Endothelial cell of umbilical vein (primary cell): ENCODE data around the gene PNPLA5. TPM values are rescaled to one million over a fixed set of nuclear protein-coding genes. Genes with fewer than 3 reads are reported as not detected.

Experiments used
- BruUV-seq: library from RNA; stranded (reverse); fragments of 400-500 nt; replicated peaks from 2 replicates; lab custom pipeline; 2021; lab: Mats Ljungman, UMichigan
- CTCF ChIA-PET: fragments of 300-600, 350-600 bp; sonication (Branson Sonifier 250); formaldehyde crosslinking; loops from one replicate; lab custom pipeline; 2021; ENCODE audit warnings: antibody characterized with exemption, inconsistent platforms; lab: Charles Lee
- POLR2A ChIA-PET: fragments of 300-600, 350-600 bp; sonication (Branson Sonifier 250); formaldehyde crosslinking; loops from one replicate; lab custom pipeline; 2021; ENCODE audit warnings: antibody characterized with exemption, inconsistent platforms; lab: Charles Lee
- DNase-seq: peaks from one replicate; pipeline ENCODE4 v3.0.0-alpha.2; 2011; ENCODE audit warnings: low read depth, low spot score
- FAIRE-seq: peaks from 2 replicates; lab custom pipeline; 2011; peaks lifted over from hg19 to GRCh38; lab: Jason Lieb, UNC
- H2AFZ ChIP-seq: 2 replicates; pipeline ENCODE4 v1.6.0; 2012; ENCODE audit warnings: low read depth, low read length, control low read depth, inconsistent platforms
- H3K27ac ChIP-seq: 2 replicates; pipeline ENCODE4 v1.5.1; 2011; ENCODE audit warnings: low read depth, mild to moderate bottlenecking, control low read depth, low read length, moderate library complexity; ENCODE audit not compliant: insufficient read depth
- H3K27me3 ChIP-seq, 2 experiments: 2 replicates each; pipeline versions ENCODE4 v1.6.0 to v1.6.1; 2011; ENCODE audit warnings: low read length in 2 of 2, mixed read lengths in 1 of 2; ENCODE audit not compliant: control insufficient read depth in 2 of 2, insufficient read depth in 2 of 2
- H3K36me3 ChIP-seq, 2 experiments: 2 replicates in 1 of 2; 3 replicates in 1 of 2; pipeline ENCODE4 v1.5.1; 2011; ENCODE audit warnings: low read length in 2 of 2, mild to moderate bottlenecking in 1 of 2, moderate library complexity in 1 of 2; ENCODE audit not compliant: control insufficient read depth in 2 of 2, insufficient read depth in 2 of 2; ENCODE audit errors: extremely low read depth in 1 of 2
- H3K4me1 ChIP-seq: 3 replicates; pipeline ENCODE4 v1.5.1; 2011; ENCODE audit warnings: mild to moderate bottlenecking, low read length; ENCODE audit not compliant: control insufficient read depth, insufficient read depth; ENCODE audit errors: extremely low read depth
- H3K4me2 ChIP-seq: 2 replicates; pipeline ENCODE4 v1.6.1; 2011; ENCODE audit warnings: low read length, control low read depth, mixed read lengths; ENCODE audit not compliant: insufficient read depth
- H3K4me3 ChIP-seq, 3 experiments: fragments of 200-600 bp in 1 of 3; sonication (generic), shearing (Covaris generic) in 1 of 3; replicated peaks in 1 of 3; 2 replicates each; pipeline ENCODE4 v1.5.1; 2011 to 2016; ENCODE audit warnings: control low read depth in 3 of 3, low read length in 3 of 3, mild to moderate bottlenecking in 2 of 3, inconsistent platforms in 1 of 3, low read depth in 1 of 3, moderate library complexity in 1 of 3; ENCODE audit not compliant: insufficient read depth in 1 of 3
- H3K79me2 ChIP-seq: 2 replicates; pipeline ENCODE4 v1.6.0; 2012; ENCODE audit warnings: low read length, inconsistent platforms; ENCODE audit not compliant: control insufficient read depth, insufficient read depth
- H3K9ac ChIP-seq: replicated peaks from 2 replicates; pipeline ENCODE3; 2011; ENCODE audit warnings: low read length, control low read depth; ENCODE audit not compliant: insufficient read depth; ENCODE audit errors: extremely low read depth
- H3K9me1 ChIP-seq: replicated peaks from 3 replicates; pipeline ENCODE4 v1.6.0; 2011; ENCODE audit warnings: mild to moderate bottlenecking, low read length; ENCODE audit not compliant: control insufficient read depth, insufficient read depth; ENCODE audit errors: extremely low read depth
- H3K9me3 ChIP-seq: replicated peaks from 2 replicates; pipeline ENCODE4 v1.5.1; 2012; ENCODE audit warnings: low read length, inconsistent platforms; ENCODE audit not compliant: control insufficient read depth, insufficient read depth
- H4K20me1 ChIP-seq: replicated peaks from 2 replicates; pipeline ENCODE3; 2011; ENCODE audit warnings: mild to moderate bottlenecking, low read length; ENCODE audit not compliant: control insufficient read depth, insufficient read depth; ENCODE audit errors: extremely low read depth
- EZH2 ChIP-seq: IDR thresholded peaks from 2 replicates; pipeline ENCODE4 v1.6.1; 2012; ENCODE audit warnings: borderline replicate concordance, low read depth, mild to moderate bottlenecking, moderate library complexity, low read length, inconsistent platforms; ENCODE audit not compliant: severe bottlenecking
- FOS ChIP-seq: IDR thresholded peaks from 2 replicates; pipeline ENCODE4 v1.6.1; 2011; ENCODE audit warnings: mild to moderate bottlenecking, low read length, moderate library complexity, borderline replicate concordance; ENCODE audit not compliant: insufficient read depth
- GATA2 ChIP-seq: IDR thresholded peaks from 2 replicates; pipeline ENCODE4 v1.7.0; 2011; ENCODE audit warnings: low read depth, mild to moderate bottlenecking, moderate library complexity, mixed read lengths, low read length; ENCODE audit not compliant: insufficient read length, insufficient read depth
- JUN ChIP-seq: IDR thresholded peaks from 2 replicates; pipeline ENCODE4 v1.6.1; 2011; ENCODE audit warnings: borderline replicate concordance, low read depth; ENCODE audit not compliant: insufficient read length, insufficient read depth
- MAX ChIP-seq: IDR thresholded peaks from 2 replicates; pipeline ENCODE4 v1.6.1; 2011; ENCODE audit not compliant: insufficient read depth, insufficient read length
- MYC ChIP-seq: IDR thresholded peaks from one replicate; pipeline ENCODE4 v1.6.1; 2011; ENCODE audit warnings: mild to moderate bottlenecking, low read depth, low read length
- POLR2A ChIP-seq: IDR thresholded peaks from 2 replicates; pipeline ENCODE4 v1.6.1; 2012; ENCODE audit warnings: low read depth, mild to moderate bottlenecking, control low read depth, low read length
- POLR2AphosphoS5 ChIP-seq: IDR thresholded peaks from 2 replicates; pipeline ENCODE4 v1.6.1; 2012; ENCODE audit warnings: low read depth, mild to moderate bottlenecking, control low read depth, low read length, moderate library complexity; ENCODE audit not compliant: insufficient read depth
- dilution Hi-C: fragments of 300-500 bp; cut with MboI; formaldehyde crosslinking; loops from one replicate; pipeline ENCODE4 v1.15.0; 2019; ENCODE audit warnings: low sequenced_read_pairs; ENCODE audit not compliant: extremely low pct_ligation_motif_present
- intact Hi-C: fragments of 100-400 bp; cut with micrococcal nuclease; formaldehyde crosslinking; loops from one replicate; pipeline ENCODE4 v1.10.0; 2022
- polyA plus RNA-seq, 4 experiments: library from polyadenylated mRNA; depleted of rRNA in 3 of 4; stranded (reverse) in 3 of 4; unstranded in 1 of 4; fragments of >200 nt; gene quantifications; 2 replicates each; pipeline versions ENCODE4 v1.2.1 to v1.2.3, GENCODE V29; 2011 to 2012; ENCODE audit warnings: missing spikeins in 1 of 4
- total RNA-seq: library from RNA; stranded (reverse); gene quantifications from 2 replicates; pipeline ENCODE4 v1.2.3, GENCODE V29; 2021
- TF ChIP-seq, protein P1 (sequence below), 2 donors: IDR thresholded peaks; 1 replicate in 1 of 2; 2 replicates in 1 of 2; pipeline ENCODE4 v1.5.1; 2011; ENCODE audit warnings: low read length in 2 of 2, mild to moderate bottlenecking in 2 of 2, moderate library complexity in 2 of 2, control low read depth in 1 of 2, inconsistent platforms in 1 of 2, low read depth in 1 of 2; ENCODE audit not compliant: insufficient read depth in 1 of 2; ENCODE audit errors: extremely low read depth in 1 of 2

Gene PNPLA5
- total and polyA plus RNA-seq, 2 donors (not counting 3 experiments of a cell fraction or from before 2014, with no cell fraction given), result not detected

- H3K79me2 ChIP-seq, result no peaks in the 10 kb centered on the region
- H3K9me1 ChIP-seq, result no peaks in the 10 kb centered on the region
- H3K27me3 ChIP-seq, result peaks cover 0 to 3% of the 10 kb centered on the region in 2 experiments
- POLR2A ChIA-PET, result no interaction called here
- intact Hi-C loops, result no loop called here
- H3K9me3 ChIP-seq, result no peaks in the 10 kb centered on the region
- no peak overlapping the region for H3K4me2 ChIP-seq
- H3K4me1 ChIP-seq, result no peaks in the 10 kb centered on the region
- H3K36me3 ChIP-seq, result no peaks in the 10 kb centered on the region
- H3K9ac ChIP-seq, result no peak overlapping the region
- no peak for FAIRE-seq
- no peaks in the 10 kb centered on the region for H4K20me1 ChIP-seq
- H3K4me3 ChIP-seq, result no peak overlapping the region
- no peak overlapping the region for H3K27ac ChIP-seq
- no TSS peak for BruUV-seq
- CTCF ChIA-PET, result no interaction called here
- TF ChIP-seq POLR2AphosphoS5, result no peak
- TF ChIP-seq JUN, result no peak
- TF ChIP-seq FOS, result no peak
- TF ChIP-seq, protein P1, sequence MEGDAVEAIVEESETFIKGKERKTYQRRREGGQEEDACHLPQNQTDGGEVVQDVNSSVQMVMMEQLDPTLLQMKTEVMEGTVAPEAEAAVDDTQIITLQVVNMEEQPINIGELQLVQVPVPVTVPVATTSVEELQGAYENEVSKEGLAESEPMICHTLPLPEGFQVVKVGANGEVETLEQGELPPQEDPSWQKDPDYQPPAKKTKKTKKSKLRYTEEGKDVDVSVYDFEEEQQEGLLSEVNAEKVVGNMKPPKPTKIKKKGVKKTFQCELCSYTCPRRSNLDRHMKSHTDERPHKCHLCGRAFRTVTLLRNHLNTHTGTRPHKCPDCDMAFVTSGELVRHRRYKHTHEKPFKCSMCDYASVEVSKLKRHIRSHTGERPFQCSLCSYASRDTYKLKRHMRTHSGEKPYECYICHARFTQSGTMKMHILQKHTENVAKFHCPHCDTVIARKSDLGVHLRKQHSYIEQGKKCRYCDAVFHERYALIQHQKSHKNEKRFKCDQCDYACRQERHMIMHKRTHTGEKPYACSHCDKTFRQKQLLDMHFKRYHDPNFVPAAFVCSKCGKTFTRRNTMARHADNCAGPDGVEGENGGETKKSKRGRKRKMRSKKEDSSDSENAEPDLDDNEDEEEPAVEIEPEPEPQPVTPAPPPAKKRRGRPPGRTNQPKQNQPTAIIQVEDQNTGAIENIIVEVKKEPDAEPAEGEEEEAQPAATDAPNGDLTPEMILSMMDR (IDR thresholded peaks at IDR 0.05; ENCODE audit: extremely low read depth in 1 of 2, insufficient read depth in 1 of 2, low read depth in 1 of 2, low read length in 2 of 2), result no peak
- no peak for TF ChIP-seq POLR2A
- TF ChIP-seq EZH2, result no peak
- TF ChIP-seq MAX, result no peak
- TF ChIP-seq GATA2, result no peak
- no peak for TF ChIP-seq MYC
- dilution Hi-C loops, result no loop called here
- DNase-seq, result no peak
- H2AFZ ChIP-seq, result no peak overlapping the region
Observed at GRCh38 chr22:43909708-43910107, 17.9 kb upstream of the PNPLA5 start.
